DMS79 treated with DMSO at 0.1 percent for 48 hours (cell line): ENCODE measurements around the gene RNF11.
A peak's percentile ranks its signal among the peaks of the same experiment; 100 is the strongest.

Experiments used
- DNase-seq: peaks from one replicate; lab custom pipeline; 2025; lab: John Stamatoyannopoulos, UW

The RNF11 gene

DNA sequence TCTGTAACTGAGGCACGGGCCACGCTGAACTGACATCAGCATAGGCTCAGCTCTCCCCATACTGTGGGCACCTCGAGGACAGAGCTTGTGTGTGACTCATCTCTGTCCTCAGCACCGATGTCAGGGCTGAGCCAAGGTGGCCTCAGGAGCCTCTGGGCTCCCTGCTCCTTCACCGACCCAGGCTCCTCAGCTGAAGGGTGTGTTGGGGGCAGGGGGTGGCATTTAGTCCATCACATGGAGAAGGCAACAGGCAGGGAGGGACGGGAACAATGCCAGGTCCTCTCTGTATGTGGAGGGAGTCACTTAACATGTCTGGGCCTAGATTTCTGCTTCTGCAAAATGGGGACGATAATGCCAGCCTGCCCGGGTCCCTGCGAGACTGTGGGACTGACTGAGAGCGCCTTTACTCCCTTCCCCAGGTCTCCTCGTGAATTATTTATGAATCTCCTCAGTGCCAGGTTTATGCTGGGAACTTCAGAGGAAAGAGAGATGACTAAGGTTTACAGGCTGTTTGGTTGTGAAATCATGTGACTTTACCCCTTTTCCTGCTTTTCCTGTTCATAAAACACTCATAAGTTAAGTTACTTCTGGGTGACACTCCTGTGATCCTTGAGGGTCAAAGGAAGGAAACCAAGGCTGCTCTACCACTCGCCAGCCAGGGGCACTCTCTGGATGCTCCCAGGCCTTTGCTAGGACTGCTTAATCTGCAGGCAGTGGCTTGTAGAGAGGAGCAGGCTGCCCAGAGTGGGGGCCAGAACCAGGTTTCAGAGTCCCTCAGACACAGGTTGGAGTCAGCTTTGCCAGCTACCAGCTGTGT, 78.1 kb downstream of the RNF11 start:
- DNase-seq = no peak

- no peak for DNase-seq
These were observed 78.9 kb downstream of the RNF11 start for GRCh38 chr1:51314974-51315373.

- DNase-seq = peak; percentile 80
These were observed 80.2 kb downstream of the RNF11 start for GRCh38 chr1:51316113-51316845.

- peak; percentile 80 for DNase-seq
These were observed 80.7 kb downstream of the RNF11 start for GRCh38 chr1:51316846-51317120.

DNA sequence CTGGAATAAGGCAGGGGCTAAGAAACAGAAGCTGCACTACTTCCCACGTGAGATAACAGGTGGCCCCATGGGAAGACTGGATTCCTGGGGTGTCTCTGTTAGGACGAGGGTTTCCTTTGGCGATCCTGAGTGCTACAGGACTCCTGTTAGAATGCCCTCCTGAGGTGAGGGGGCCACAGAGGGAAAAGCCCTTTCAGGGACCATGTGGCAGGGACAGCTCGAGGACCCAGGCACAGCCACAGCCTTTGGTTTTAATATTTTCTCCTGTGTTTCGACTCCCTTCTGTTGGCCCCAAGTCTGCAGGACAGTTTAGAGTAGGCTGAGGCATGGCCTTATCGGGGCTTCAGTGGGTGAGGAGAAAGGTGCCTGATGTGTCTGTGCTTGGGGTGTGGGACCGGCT, 81.7 kb downstream of the RNF11 start:
- DNase-seq = no peak

DNA sequence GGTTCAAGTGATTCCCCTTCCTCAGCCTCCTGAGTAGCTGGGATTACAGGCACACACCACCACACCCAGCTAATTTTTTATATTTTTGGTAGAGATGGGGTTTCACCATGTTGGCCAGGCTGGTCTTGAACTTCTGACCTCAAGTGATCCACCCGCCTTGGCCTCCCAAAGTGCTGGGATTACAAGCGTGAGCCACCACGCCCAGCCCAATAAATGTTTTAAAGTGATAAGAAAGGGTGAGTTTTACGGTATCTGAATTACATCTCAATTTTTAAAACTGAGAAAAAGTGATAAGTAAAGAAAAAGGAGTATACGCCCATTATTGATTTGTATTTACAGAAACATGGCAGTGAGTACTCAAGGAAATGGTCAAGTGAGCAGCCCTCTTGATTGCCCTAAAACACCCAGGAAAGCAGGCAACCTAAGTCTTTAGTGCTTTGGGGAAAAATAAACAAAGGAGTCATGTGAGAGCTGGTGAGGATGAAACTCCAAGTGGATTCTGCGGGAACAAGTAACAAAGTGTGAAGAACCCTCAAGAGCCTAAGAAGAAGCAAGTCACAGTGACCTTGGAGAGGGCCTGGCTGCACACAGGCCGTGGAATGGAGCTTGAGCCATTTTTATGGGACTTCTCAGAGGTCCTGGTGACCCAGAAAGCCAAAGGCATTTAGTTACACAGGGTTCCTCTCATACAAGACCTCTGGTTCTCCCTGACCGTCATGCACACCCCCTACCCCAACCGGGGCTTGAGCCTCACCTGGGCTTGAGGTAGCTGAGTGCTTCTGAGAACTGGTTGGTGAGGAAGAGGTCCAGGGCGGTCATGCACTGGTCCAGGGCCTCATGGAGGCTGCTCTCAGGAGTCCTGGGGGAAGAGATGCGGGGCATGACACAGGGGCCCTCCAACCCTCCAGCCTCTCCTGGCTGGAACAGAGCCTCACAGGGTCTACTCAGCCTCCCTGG, 85.2 kb downstream of the RNF11 start:
- DNase-seq = peak; percentile 74

DNA sequence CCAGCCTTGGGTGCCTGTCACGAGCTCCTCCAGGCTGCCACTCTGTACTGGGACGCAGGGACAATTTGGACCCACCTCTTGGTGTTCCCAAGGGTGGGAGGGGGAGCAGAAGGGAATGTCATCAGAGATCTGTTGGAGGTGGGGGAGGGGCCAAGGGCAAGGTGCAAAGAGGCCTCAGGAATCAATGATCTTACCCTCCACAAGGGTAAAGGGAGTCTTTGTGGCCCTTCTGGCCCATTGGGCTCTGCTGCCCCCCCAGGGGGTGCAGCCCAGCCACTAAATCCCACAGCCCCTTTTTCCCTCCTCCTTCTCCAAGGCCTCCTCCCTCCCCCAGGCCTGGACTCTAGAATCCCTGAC, 85.8 kb downstream of the RNF11 start:
- DNase-seq = no peak

DNA sequence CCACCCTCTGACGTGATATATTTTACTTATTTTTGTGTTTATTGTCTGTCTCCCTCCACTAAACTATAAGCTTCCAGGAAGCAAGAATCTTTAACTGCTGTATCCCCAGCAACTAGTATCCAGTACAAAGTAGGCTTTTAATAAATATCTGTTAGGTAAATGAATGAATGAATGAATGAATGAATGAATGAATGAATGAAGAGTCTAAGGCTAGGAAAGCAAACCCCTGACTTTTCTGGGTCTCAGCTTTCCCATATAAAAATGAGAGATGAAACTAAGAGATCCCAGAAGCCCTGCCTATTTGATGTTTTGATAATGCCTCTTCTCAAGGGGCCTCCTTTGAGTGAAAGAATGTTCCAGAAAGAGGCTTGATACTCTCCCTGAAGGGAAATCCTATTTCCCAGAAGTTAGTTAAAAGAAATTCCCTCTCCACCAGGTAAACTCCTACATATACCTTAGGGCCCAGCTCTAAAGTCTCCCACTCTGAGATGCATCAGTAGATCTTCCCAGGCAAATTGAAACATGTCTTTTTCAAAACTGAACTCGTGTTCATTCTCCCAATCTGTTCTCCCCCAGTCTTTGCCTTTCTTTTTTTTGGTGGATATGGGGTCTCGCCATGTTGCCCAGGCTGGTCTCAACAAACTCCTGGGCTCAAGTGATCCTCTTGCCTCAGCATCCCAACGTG, 86.5 kb downstream of the RNF11 start:
- no peak for DNase-seq
